HepG2 (cell line): ENCODE measurements around the gene ANKRD2. TPM values are rescaled to one million over a fixed set of nuclear protein-coding genes. Genes with fewer than 3 reads are reported as not detected.
A peak's percentile ranks its signal among the peaks of the same experiment; 100 is the strongest.

ENCODE experiments used
- ATAC-seq: fragments of 200-7000 bp; cut with Tn5 transposase; 3 replicates; pipeline ENCODE4 v1.9.1; 2020; ENCODE audit warnings: mild to moderate bottlenecking, moderate library complexity
- BruUV-seq: library from RNA; stranded (reverse); fragments of 400-500 nt; replicated peaks from 2 replicates; lab custom pipeline; 2021; lab: Mats Ljungman, UMichigan
- CTCF ChIA-PET: fragments of 300-600 bp; formaldehyde crosslinking; extraction: SDS; loops from one replicate; lab custom pipeline; 2021; ENCODE audit warnings: low total read pairs, inconsistent platforms, low intra/inter-chr PET ratio; lab: Yijun Ruan, JAX
- POLR2A ChIA-PET: fragments of 350-600 bp; sonication (Branson Sonifier 250); formaldehyde crosslinking; loops from one replicate; lab custom pipeline; 2020; ENCODE audit warnings: antibody characterized with exemption, inconsistent platforms; lab: Yijun Ruan, JAX
- DNase-seq: peaks from one replicate; pipeline ENCODE4 v3.0.0-alpha.2; 2015; ENCODE audit warnings: low spot score
- FAIRE-seq: peaks from 3 replicates; lab custom pipeline; 2011; peaks lifted over from hg19 to GRCh38; lab: Jason Lieb, UNC
- H2AFZ ChIP-seq: one replicate; pipeline ENCODE4 v1.6.1; 2011; ENCODE audit warnings: low read length, inconsistent platforms
- H3K27ac ChIP-seq: fragments of 300-600 bp; 3 replicates; pipeline ENCODE4 v1.8.0; 2011; ENCODE audit warnings: mixed run types, mild to moderate bottlenecking, mixed read lengths, low read length, inconsistent platforms; ENCODE audit not compliant: insufficient read depth; ENCODE audit errors: extremely low read length
- H3K27me3 ChIP-seq, 2 experiments: fragments of 200-600 bp in 1 of 2; 2 replicates in 1 of 2; 3 replicates in 1 of 2; pipeline versions ENCODE4 v1.6.0 to v1.8.0; 2011; ENCODE audit warnings: low read length in 2 of 2, mild to moderate bottlenecking in 2 of 2, moderate library complexity in 2 of 2, inconsistent platforms in 1 of 2; ENCODE audit not compliant: insufficient read depth in 2 of 2, control insufficient read depth in 1 of 2
- H3K36me3 ChIP-seq, 2 experiments: fragments of 200-600 bp in 1 of 2; replicated peaks in 1 of 2; 2 replicates in 1 of 2; 3 replicates in 1 of 2; pipeline versions ENCODE4 v1.5.1 to v1.8.0; 2011; ENCODE audit warnings: low read length in 2 of 2, inconsistent platforms in 1 of 2; ENCODE audit not compliant: insufficient read depth in 2 of 2, control insufficient read depth in 1 of 2
- H3K4me1 ChIP-seq: 2 replicates; pipeline ENCODE4 v1.5.1; 2012; ENCODE audit warnings: low read length, inconsistent platforms; ENCODE audit not compliant: insufficient read depth
- H3K4me2 ChIP-seq: 2 replicates; pipeline ENCODE4 v1.6.0; 2011; ENCODE audit warnings: low read depth, low read length, inconsistent platforms
- H3K4me3 ChIP-seq, 3 experiments: fragments of 200-600 bp in 1 of 3; sonication (generic), shearing (Covaris generic) in 1 of 3; replicated peaks in 1 of 3; 2 replicates each; pipeline ENCODE4 v1.5.1; 2011 to 2016; ENCODE audit warnings: low read length in 3 of 3, inconsistent platforms in 2 of 3, low read depth in 2 of 3, mild to moderate bottlenecking in 2 of 3, control low read depth in 1 of 3, mixed read lengths in 1 of 3; ENCODE audit not compliant: insufficient read depth in 1 of 3
- H3K79me2 ChIP-seq: one replicate; pipeline ENCODE4 v1.6.1; 2011; ENCODE audit warnings: low read length, inconsistent platforms; ENCODE audit not compliant: insufficient read depth
- H3K9ac ChIP-seq: 2 replicates; pipeline ENCODE4 v1.6.0; 2011; ENCODE audit warnings: mild to moderate bottlenecking, low read depth, low read length, inconsistent platforms; ENCODE audit not compliant: insufficient read depth
- H3K9me3 ChIP-seq: 2 replicates; pipeline ENCODE4 v1.5.1; 2012; ENCODE audit warnings: mild to moderate bottlenecking, low read length
- H4K20me1 ChIP-seq: 2 replicates; pipeline ENCODE4 v1.6.0; 2011; ENCODE audit warnings: inconsistent platforms, mild to moderate bottlenecking, low read length, moderate library complexity; ENCODE audit not compliant: insufficient read depth
- ARHGAP35 ChIP-seq: sonication (generic); formaldehyde crosslinking; IDR thresholded peaks from 2 replicates; pipeline ENCODE4 v1.9.0; 2022; ENCODE audit warnings: mild to moderate bottlenecking, inconsistent platforms, moderate library complexity, missing genetic modification reagents, borderline replicate concordance
- HBP1 ChIP-seq: IDR thresholded peaks from 2 replicates; pipeline ENCODE4 v1.6.1; 2016; ENCODE audit warnings: low read depth, control low read depth
- HNRNPL ChIP-seq: fragments of 200-400 bp; formaldehyde crosslinking; IDR thresholded peaks from 2 replicates; pipeline ENCODE4 v1.6.1; 2017; ENCODE audit warnings: mild to moderate bottlenecking, low read depth, low read length
- MAZ ChIP-seq, 2 experiments: sonication (generic) in 1 of 2; formaldehyde crosslinking in 1 of 2; IDR thresholded peaks; 2 replicates each; pipeline versions ENCODE4 v1.5.0 to v1.6.1; 2012 to 2020; ENCODE audit warnings: low read depth in 2 of 2, mild to moderate bottlenecking in 2 of 2, borderline replicate concordance in 1 of 2, improper control_type of control experiment in 1 of 2, low read length in 1 of 2, missing genetic modification reagents in 1 of 2, moderate library complexity in 1 of 2
- MIER3 ChIP-seq: IDR thresholded peaks from 2 replicates; pipeline ENCODE4 v1.6.1; 2016; ENCODE audit warnings: missing compliant biosample characterization, borderline replicate concordance
- PCBP2 ChIP-seq: fragments of 200-400 bp; formaldehyde crosslinking; optimal IDR thresholded peaks from 2 replicates; pipeline ENCODE3; 2018; ENCODE audit warnings: low read length, low read depth; ENCODE audit not compliant: poor library complexity, severe bottlenecking
- RXRB ChIP-seq: IDR thresholded peaks from 2 replicates; pipeline ENCODE4 v1.6.1; 2016; ENCODE audit warnings: borderline replicate concordance, missing genetic modification reagents, missing compliant biosample characterization
- SALL1 ChIP-seq: sonication (generic); formaldehyde crosslinking; IDR thresholded peaks from 2 replicates; pipeline ENCODE4 v1.8.0; 2022; ENCODE audit warnings: mild to moderate bottlenecking, missing genetic modification reagents
- XRCC5 ChIP-seq: fragments of 200-400 bp; formaldehyde crosslinking; optimal IDR thresholded peaks from 2 replicates; pipeline ENCODE3; 2017; ENCODE audit warnings: mild to moderate bottlenecking, low read length
- ZBTB49 ChIP-seq: sonication (generic); formaldehyde crosslinking; IDR thresholded peaks from 2 replicates; pipeline ENCODE4 v1.4.0; 2020; ENCODE audit warnings: missing genetic modification reagents, borderline replicate concordance
- ZFX ChIP-seq: sonication (generic); formaldehyde crosslinking; IDR thresholded peaks from 2 replicates; pipeline ENCODE4 v1.4.0; 2020; ENCODE audit warnings: mild to moderate bottlenecking, low read depth, missing genetic modification reagents, moderate library complexity
- ZNF687 ChIP-seq: sonication (generic); formaldehyde crosslinking; IDR thresholded peaks from 2 replicates; pipeline ENCODE4 v1.5.1; 2020; ENCODE audit warnings: mild to moderate bottlenecking, missing genetic modification reagents, moderate library complexity
- WGBS: methylation state at CpG from one replicate; pipeline ENCODE4 v1.1.6; 2017; ENCODE audit warnings: low lambda C conversion rate; 5-methylcytosine and 5-hydroxymethylcytosine counted together
- in situ Hi-C: cut with HindIII; loops from 2 replicates; pipeline ENCODE4 v1.10.0; 2017; ENCODE audit warnings: low pct_unique_long_range_greater_than_20kb; ENCODE audit not compliant: extremely low pct_ligation_motif_present
- intact Hi-C: fragments of 100-400 bp; cut with micrococcal nuclease; formaldehyde crosslinking; loops from one replicate; pipeline ENCODE4 v1.10.0; 2022; ENCODE audit not compliant: unreplicated experiment
- polyA plus RNA-seq, 8 experiments: library from polyadenylated mRNA; depleted of rRNA in 3 of 8; stranded (reverse) in 7 of 8; unstranded in 1 of 8; fragments of >200 nt; fragmentation: Illumina TruSeq in 4 of 8; extraction: Trizol in 4 of 8; gene quantifications; 2 replicates each; pipeline versions ENCODE4 v1.2.1 to v1.2.3, GENCODE V29; 2011 to 2016; ENCODE audit warnings: low read depth in 4 of 8, missing spikeins in 1 of 8, mixed read lengths in 1 of 8; ENCODE audit not compliant: insufficient read depth in 1 of 8
- total RNA-seq, 5 experiments: library from RNA; depleted of rRNA; stranded (reverse); fragments of >200 nt; fragmentation: Illumina TruSeq; extraction: Trizol; gene quantifications; 2 replicates each; pipeline ENCODE4 v1.2.3, GENCODE V29; 2016; ENCODE audit warnings: low read depth in 1 of 5

Gene ANKRD2
- total and polyA plus RNA-seq, 2 of the 13 experiments (the other 11 are each of a cell fraction or from before 2014, with no cell fraction given), result not detected

GRCh38 chr10:97533888-97534287, 38.7 kb upstream of the ANKRD2 start (continued):
- TF ChIP-seq ARHGAP35 (no peak), MAZ (IDR thresholded peaks at IDR 0.05; ENCODE audit: borderline replicate concordance, low read depth, low read length) (no peak), MAZ (CRISPR knock-in tag; IDR thresholded peaks at IDR 0.05; ENCODE audit: low read depth) (no peak), MIER3 (CRISPR knock-in tag) (no peak)

- intact Hi-C loops (loop anchor here (1.0 kb wide), 2 partner anchors 18 to 40 kb away; no protein-coding TSS in a partner anchor), in situ Hi-C loops (no loop called here)
- Histone ChIP-seq H3K9ac (no peak overlapping the region), H3K4me1 (peaks cover 7% of the 10 kb centered on the region), H3K4me2 (no peak overlapping the region), H3K36me3 (no peaks in the 10 kb centered on the region), H3K9me3 (no peaks in the 10 kb centered on the region), H4K20me1 (no peaks in the 10 kb centered on the region), H3K79me2 (no peaks in the 10 kb centered on the region), H3K27me3 (no peaks in the 10 kb centered on the region), H3K27ac (no peak overlapping the region), H3K4me3 (no peak overlapping the region), H2AFZ (no peak overlapping the region)
- BruUV-seq, result no TSS peak
- POLR2A ChIA-PET, result interaction anchor here (1.5 kb wide), 1 partner anchor 36 kb away, joined by 4 read pairs; the partner anchor contains the start of gene UBTD1
- ATAC-seq, result peak; percentile 94
- WGBS, result 64% methylated on average over 6 of the region's 6 CpGs
- DNase-seq, result peak; percentile 44
- peak; percentile 53 for FAIRE-seq
- CTCF ChIA-PET, result interaction anchor here (1.2 to 1.9 kb wide), 2 partner anchors 19 to 78 kb away, joined by 3 to 13 read pairs; no protein-coding TSS in a partner anchor
- TF ChIP-seq XRCC5 (peak; percentile 70), PCBP2 (no peak), SALL1 (CRISPR knock-in tag) (peak; percentile 35; the same call in 1 of the 2 replicates), HNRNPL (0 out of 2 replicates have a peak, but pooled peaks have one; percentile 49), HBP1 (CRISPR knock-in tag) (no peak), ZBTB49 (CRISPR knock-in tag) (no peak), RXRB (peak; percentile 16; the same call in 1 of the 2 replicates), ZNF687 (CRISPR knock-in tag) (peak; percentile 42), ZFX (CRISPR knock-in tag) (peak; percentile 28; the same call in 1 of the 2 replicates)
Measured at GRCh38 chr10:97534746-97535367, 37.7 kb upstream of the ANKRD2 start.
